ENCODE data around the gene SIGLEC9. TPM values are rescaled to one million over a fixed set of nuclear protein-coding genes. Genes with fewer than 3 reads are reported as not detected.

The SIGLEC9 gene
- total RNA-seq, 6 experiments from 2014 or later = 3.8 to 7.9 (median 4.1) TPM

DNA sequence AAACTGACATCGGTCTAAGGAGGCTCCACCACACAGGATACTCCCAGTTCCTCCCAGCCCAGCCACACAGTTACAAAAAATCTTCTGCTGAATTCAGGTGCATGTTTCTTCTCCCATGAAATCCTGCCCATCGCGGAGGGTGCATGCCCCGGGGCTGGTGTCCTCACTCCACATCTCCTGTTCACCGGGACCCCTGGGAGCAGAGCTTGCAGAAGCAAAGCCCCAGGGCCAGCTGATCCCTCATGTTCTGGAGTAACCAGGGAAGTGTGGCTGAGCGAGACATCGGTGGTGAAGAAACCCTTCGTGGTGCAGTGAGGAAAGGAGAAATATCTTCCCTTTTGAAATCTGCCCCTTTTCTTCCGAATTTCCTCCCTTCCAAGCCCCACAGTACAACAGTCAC is 904 bp upstream of the SIGLEC9 start:
- TF ChIP-seq POLR2A (IDR thresholded peaks at IDR 0.05) (no peak), CTCF (IDR thresholded peaks at IDR 0.05) (no peak)
- ATAC-seq = no peak
- no peak overlapping the region for H3K4me3 ChIP-seq

DNA sequence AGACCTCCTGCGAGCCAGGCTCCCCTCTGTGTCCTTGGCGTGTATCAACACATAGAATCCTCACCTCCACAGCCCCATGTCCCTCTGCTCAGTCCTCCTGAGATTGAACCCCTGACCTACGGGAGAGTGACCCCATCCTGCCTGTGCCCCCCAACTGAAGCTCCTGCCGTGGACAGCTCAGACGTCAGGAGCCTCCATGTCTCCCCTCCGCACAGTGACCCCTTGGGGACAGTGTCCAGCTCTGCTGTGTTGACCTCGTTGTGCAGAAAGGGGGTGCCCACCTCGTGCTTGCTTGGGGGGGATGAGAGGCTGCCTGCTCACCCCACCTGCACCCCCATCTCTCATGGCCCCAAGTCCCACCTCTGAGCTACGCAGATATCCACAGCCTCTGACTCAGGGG is 490 bp upstream of the SIGLEC9 start:
- intact Hi-C loops (cut with DNase I) = no loop called here
- no peaks in the 10 kb centered on the region for H3K9me3 ChIP-seq
- no peak for TF ChIP-seq POLR2A (IDR thresholded peaks at IDR 0.05)
- TF ChIP-seq CTCF (IDR thresholded peaks at IDR 0.05) = no peak
- H3K36me3 ChIP-seq = no peaks in the 10 kb centered on the region
- H3K27me3 ChIP-seq = no peaks in the 10 kb centered on the region
- no peak overlapping the region for H3K4me3 ChIP-seq
- H3K4me1 ChIP-seq = no peaks in the 10 kb centered on the region
- DNase-seq (no peak), ATAC-seq (no peak)
- peak overlapping the region; percentile 40 to 81 (median 60) for H3K27ac ChIP-seq
- 55% methylated on average over 4 of the region's 9 CpGs for WGBS (ENCODE audit: insufficient coverage, low coverage, low lambda C conversion rate, missing lambda C conversion rate)

More for the DNA sequence above, 904 bp upstream of the SIGLEC9 start:
- no peaks in the 10 kb centered on the region for H3K9me3 ChIP-seq
- intact Hi-C loops (cut with DNase I) = no loop called here
- no peaks in the 10 kb centered on the region for H3K4me1 ChIP-seq
- 61% methylated on average over 8 of the region's 9 CpGs for WGBS (ENCODE audit: insufficient coverage, low coverage, low lambda C conversion rate, missing lambda C conversion rate)
- H3K27me3 ChIP-seq = no peaks in the 10 kb centered on the region
- no peaks in the 10 kb centered on the region for H3K36me3 ChIP-seq
- DNase-seq = no peak
- H3K27ac ChIP-seq = peak overlapping the region; percentile 40 to 81 (median 60)

DNA sequence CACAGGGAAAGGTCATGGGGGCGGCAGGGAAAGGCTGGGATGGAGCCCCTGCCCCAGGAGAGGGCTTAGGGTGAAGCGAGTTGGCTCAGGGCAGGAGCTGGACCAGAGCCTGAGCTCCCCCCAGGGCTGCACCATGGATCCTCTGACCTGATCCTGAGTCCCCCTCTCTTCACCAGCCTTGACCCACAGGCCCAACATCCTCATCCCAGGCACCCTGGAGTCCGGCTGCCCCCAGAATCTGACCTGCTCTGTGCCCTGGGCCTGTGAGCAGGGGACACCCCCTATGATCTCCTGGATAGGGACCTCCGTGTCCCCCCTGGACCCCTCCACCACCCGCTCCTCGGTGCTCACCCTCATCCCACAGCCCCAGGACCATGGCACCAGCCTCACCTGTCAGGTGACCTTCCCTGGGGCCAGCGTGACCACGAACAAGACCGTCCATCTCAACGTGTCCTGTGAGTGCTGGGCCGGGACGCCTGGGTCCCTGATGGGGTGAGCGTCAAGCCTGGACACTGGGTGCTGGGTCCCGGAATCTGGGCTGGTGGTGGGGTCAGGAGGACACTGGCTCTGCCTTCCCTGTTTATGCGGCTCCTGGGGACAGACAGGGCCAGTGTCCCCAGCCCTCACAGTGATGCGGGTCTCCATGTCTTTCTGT is 842 bp downstream of the SIGLEC9 start:
- intact Hi-C loops (cut with DNase I) = no loop called here
- TF ChIP-seq POLR2A (IDR thresholded peaks at IDR 0.05) (no peak), CTCF (IDR thresholded peaks at IDR 0.05) (no peak)
- DNase-seq = peak in 1 of 3 donors; percentile 45
- no peaks in the 10 kb centered on the region for H3K36me3 ChIP-seq
- ATAC-seq = no peak
- no peaks in the 10 kb centered on the region for H3K9me3 ChIP-seq
- H3K27me3 ChIP-seq = no peaks in the 10 kb centered on the region
- H3K27ac ChIP-seq = peak overlapping the region; percentile 40 to 81 (median 60)
- WGBS (ENCODE audit: insufficient coverage, low coverage, low lambda C conversion rate, missing lambda C conversion rate) = 70% methylated on average over 2 of the region's 16 CpGs
- H3K4me3 ChIP-seq = peak overlapping the region; percentile 16 to 33 (median 16)
- H3K4me1 ChIP-seq = no peaks in the 10 kb centered on the region

- H3K36me3 ChIP-seq = no peaks in the 10 kb centered on the region
- H3K27ac ChIP-seq = peak overlapping the region in 2 of 3 donors; percentile 36 to 81
- no peaks in the 10 kb centered on the region for H3K4me1 ChIP-seq
- peak overlapping the region in 2 of 3 donors; percentile 18 to 33 for H3K4me3 ChIP-seq
- ATAC-seq (no peak), DNase-seq (peak in 1 of 3 donors; percentile 44)
- H3K27me3 ChIP-seq = no peaks in the 10 kb centered on the region
- no peaks in the 10 kb centered on the region for H3K9me3 ChIP-seq
- 42% methylated on average over 2 of the region's 6 CpGs for WGBS (ENCODE audit: insufficient coverage, low coverage, low lambda C conversion rate, missing lambda C conversion rate)
- no peak for TF ChIP-seq CTCF (IDR thresholded peaks at IDR 0.05)
- TF ChIP-seq POLR2A (IDR thresholded peaks at IDR 0.05) = no peak
- intact Hi-C loops (cut with DNase I) = no loop called here
Measured at GRCh38 chr19:51127032-51127431, 2.3 kb downstream of the SIGLEC9 start.
